Esophagus squamous epithelium (tissue), 4 donors: Measurements from ENCODE around the gene HOXB8.

Experiments
- CTCF ChIP-seq, 6 experiments: fragments of 450-650 bp in 4 of 6; fragments of 200-600 bp in 2 of 6; sonication (generic) in 2 of 6; IDR thresholded peaks; one replicate each; pipeline ENCODE4 v1.5.1; 2016 to 2019; ENCODE audit warnings: antibody characterized with exemption in 6 of 6, mild to moderate bottlenecking in 4 of 6, moderate library complexity in 4 of 6
- POLR2A ChIP-seq, 4 donors: fragments of 450-650 bp; IDR thresholded peaks; one replicate each; pipeline ENCODE4 v1.6.1; 2017; ENCODE audit warnings: antibody characterized with exemption in 4 of 4, mild to moderate bottlenecking in 4 of 4, moderate library complexity in 3 of 4

GRCh38 chr17:48616717-48617470 lies 1.8 kb upstream of the HOXB8 start:
- no peak for TF ChIP-seq CTCF (IDR thresholded peaks at IDR 0.05)
- TF ChIP-seq POLR2A (IDR thresholded peaks at IDR 0.05) = no peak
